ENCODE data around the gene GRHL3.

GRHL3 gene

GRCh38 chr1:24386241-24386640 lies 67.1 kb downstream of the GRHL3 start:
- no peak overlapping the region for H3K4me3 ChIP-seq (ENCODE audit: low read length)
- no peak for DNase-seq (ENCODE audit: low read depth)
- no peak for TF ChIP-seq CTCF (conservative IDR thresholded peaks at IDR 0.05; ENCODE audit: low read depth, low read length)

- no peak overlapping the region for H3K4me3 ChIP-seq (ENCODE audit: low read length)
- DNase-seq (ENCODE audit: low read depth): no peak
- TF ChIP-seq CTCF (conservative IDR thresholded peaks at IDR 0.05; ENCODE audit: low read depth, low read length): no peak
These were observed 67.8 kb downstream of the GRHL3 start for GRCh38 chr1:24386931-24387330.

- no peak overlapping the region for H3K4me3 ChIP-seq (ENCODE audit: low read length)
- DNase-seq (ENCODE audit: low read depth): no peak
- TF ChIP-seq CTCF (conservative IDR thresholded peaks at IDR 0.05; ENCODE audit: low read depth, low read length): no peak
These were observed 68.5 kb downstream of the GRHL3 start for GRCh38 chr1:24387636-24388175.

GRCh38 chr1:24388331-24388885 lies 69.3 kb downstream of the GRHL3 start:
- DNase-seq (ENCODE audit: low read depth): no peak
- TF ChIP-seq CTCF (conservative IDR thresholded peaks at IDR 0.05; ENCODE audit: low read depth, low read length): no peak

GRCh38 chr1:24389231-24389678 lies 70.1 kb downstream of the GRHL3 start:
- H3K4me3 ChIP-seq (ENCODE audit: low read length): no peak overlapping the region
- no peak for DNase-seq (ENCODE audit: low read depth)
- no peak for TF ChIP-seq CTCF (conservative IDR thresholded peaks at IDR 0.05; ENCODE audit: low read depth, low read length)

More at GRCh38 chr1:24388331-24388885, 69.3 kb downstream of the GRHL3 start:
- no peak overlapping the region for H3K4me3 ChIP-seq (ENCODE audit: low read length)

GRCh38 chr1:24390924-24391782 lies 72.0 kb downstream of the GRHL3 start:
- no peak overlapping the region for H3K4me3 ChIP-seq (ENCODE audit: low read length)
- no peak for DNase-seq (ENCODE audit: low read depth)
- TF ChIP-seq CTCF (conservative IDR thresholded peaks at IDR 0.05; ENCODE audit: low read depth, low read length): peak; percentile 96

Data from retinal pigment epithelial cell (primary cell).